Keratinocyte (primary cell): ENCODE results near the gene PRKAR1B. TPM values are rescaled to one million over a fixed set of nuclear protein-coding genes. Genes with fewer than 3 reads are reported as not detected.

Experiments
- DNase-seq: peaks from one replicate; pipeline ENCODE4 v3.0.0-alpha.2; 2011; ENCODE audit warnings: low read depth, missing footprints, low spot score
- FAIRE-seq: peaks from 2 replicates; lab custom pipeline; 2011; peaks lifted over from hg19 to GRCh38; lab: Jason Lieb, UNC
- H2AFZ ChIP-seq: 2 replicates; pipeline ENCODE4 v1.6.0; 2012; ENCODE audit warnings: low read length, control low read depth, inconsistent platforms; ENCODE audit not compliant: control insufficient read depth
- H3K27ac ChIP-seq: 2 replicates; pipeline ENCODE4 v1.5.1; 2011; ENCODE audit warnings: low read length; ENCODE audit not compliant: control insufficient read depth, insufficient read depth
- H3K27me3 ChIP-seq: 3 replicates; pipeline ENCODE4 v1.6.0; 2011; ENCODE audit warnings: low read length; ENCODE audit not compliant: control insufficient read depth, insufficient read depth; ENCODE audit errors: extremely low read depth
- H3K36me3 ChIP-seq, 2 experiments: 2 replicates in 1 of 2; 3 replicates in 1 of 2; pipeline ENCODE4 v1.5.1; 2011; ENCODE audit warnings: low read length in 2 of 2, mild to moderate bottlenecking in 1 of 2; ENCODE audit not compliant: control insufficient read depth in 2 of 2, insufficient read depth in 2 of 2; ENCODE audit errors: extremely low read depth in 1 of 2
- H3K4me1 ChIP-seq: 3 replicates; pipeline ENCODE4 v1.5.1; 2011; ENCODE audit warnings: low read length; ENCODE audit not compliant: control insufficient read depth, insufficient read depth; ENCODE audit errors: extremely low read depth
- H3K4me2 ChIP-seq: 3 replicates; pipeline ENCODE4 v1.6.0; 2011; ENCODE audit warnings: low read depth, low read length; ENCODE audit not compliant: control insufficient read depth, insufficient read depth; ENCODE audit errors: extremely low read depth
- H3K4me3 ChIP-seq, 3 experiments: fragments of 200-600 bp in 1 of 3; sonication (generic) in 1 of 3; 2 replicates in 2 of 3; 3 replicates in 1 of 3; pipeline ENCODE4 v1.5.1; 2011 to 2016; ENCODE audit warnings: low read length in 3 of 3, mild to moderate bottlenecking in 3 of 3, control low read depth in 2 of 3, inconsistent platforms in 1 of 3, low read depth in 1 of 3, mixed read lengths in 1 of 3, mixed run types in 1 of 3, moderate library complexity in 1 of 3; ENCODE audit not compliant: control insufficient read depth in 2 of 3, insufficient read depth in 2 of 3; ENCODE audit errors: extremely low read depth in 1 of 3
- H3K79me2 ChIP-seq: 2 replicates; pipeline ENCODE4 v1.6.0; 2012; ENCODE audit warnings: low read length; ENCODE audit not compliant: control insufficient read depth, insufficient read depth
- H3K9ac ChIP-seq: 3 replicates; pipeline ENCODE4 v1.6.0; 2011; ENCODE audit warnings: low read length; ENCODE audit not compliant: control insufficient read depth, insufficient read depth; ENCODE audit errors: extremely low read depth
- H3K9me1 ChIP-seq: 3 replicates; pipeline ENCODE4 v1.6.0; 2011; ENCODE audit warnings: low read length; ENCODE audit not compliant: control insufficient read depth, insufficient read depth; ENCODE audit errors: extremely low read depth
- H3K9me3 ChIP-seq: 2 replicates; pipeline ENCODE4 v1.5.1; 2012; ENCODE audit warnings: low read depth, low read length; ENCODE audit not compliant: control insufficient read depth
- H4K20me1 ChIP-seq: 3 replicates; pipeline ENCODE4 v1.6.0; 2011; ENCODE audit warnings: low read length; ENCODE audit not compliant: control insufficient read depth, insufficient read depth; ENCODE audit errors: extremely low read depth
- EZH2 ChIP-seq: IDR thresholded peaks from one replicate; pipeline ENCODE4 v1.6.1; 2012; ENCODE audit warnings: inconsistent platforms, mild to moderate bottlenecking, low read length, moderate library complexity
- dilution Hi-C: fragments of 300-500 bp; cut with MboI; formaldehyde crosslinking; loops from one replicate; pipeline ENCODE4 v1.7.0; 2020; ENCODE audit warnings: low sequenced_read_pairs; ENCODE audit not compliant: extremely low pct_ligation_motif_present
- polyA plus RNA-seq, 5 experiments: library from polyadenylated mRNA; depleted of rRNA in 3 of 5; stranded (reverse) in 3 of 5; stranded (forward) in 1 of 5; unstranded in 1 of 5; fragments of >200 nt; gene quantifications; 1 replicate in 1 of 5; 2 replicates in 3 of 5; 3 replicates in 1 of 5; pipeline versions ENCODE4 v1.2.1 to v1.2.3, GENCODE V29; 2011 to 2012; ENCODE audit warnings: missing spikeins in 2 of 5, low read depth in 1 of 5, low replicate concordance in 1 of 5
- TF ChIP-seq, protein P1 (sequence below), 3 experiments: IDR thresholded peaks in 1 of 3; conservative IDR thresholded peaks in 1 of 3; optimal IDR thresholded peaks in 1 of 3; 2 replicates in 2 of 3; 3 replicates in 1 of 3; pipeline versions ENCODE3 to v1.5.1; 2011; ENCODE audit warnings: low read length in 3 of 3, mild to moderate bottlenecking in 3 of 3, moderate library complexity in 2 of 3, control low read depth in 1 of 3, inconsistent platforms in 1 of 3; ENCODE audit not compliant: insufficient read depth in 2 of 3; ENCODE audit errors: extremely low read depth in 1 of 3

PRKAR1B gene
- polyA plus RNA-seq, 1 donor (not counting 4 experiments of a cell fraction or from before 2014, with no cell fraction given) = 10.8 TPM

DNA sequence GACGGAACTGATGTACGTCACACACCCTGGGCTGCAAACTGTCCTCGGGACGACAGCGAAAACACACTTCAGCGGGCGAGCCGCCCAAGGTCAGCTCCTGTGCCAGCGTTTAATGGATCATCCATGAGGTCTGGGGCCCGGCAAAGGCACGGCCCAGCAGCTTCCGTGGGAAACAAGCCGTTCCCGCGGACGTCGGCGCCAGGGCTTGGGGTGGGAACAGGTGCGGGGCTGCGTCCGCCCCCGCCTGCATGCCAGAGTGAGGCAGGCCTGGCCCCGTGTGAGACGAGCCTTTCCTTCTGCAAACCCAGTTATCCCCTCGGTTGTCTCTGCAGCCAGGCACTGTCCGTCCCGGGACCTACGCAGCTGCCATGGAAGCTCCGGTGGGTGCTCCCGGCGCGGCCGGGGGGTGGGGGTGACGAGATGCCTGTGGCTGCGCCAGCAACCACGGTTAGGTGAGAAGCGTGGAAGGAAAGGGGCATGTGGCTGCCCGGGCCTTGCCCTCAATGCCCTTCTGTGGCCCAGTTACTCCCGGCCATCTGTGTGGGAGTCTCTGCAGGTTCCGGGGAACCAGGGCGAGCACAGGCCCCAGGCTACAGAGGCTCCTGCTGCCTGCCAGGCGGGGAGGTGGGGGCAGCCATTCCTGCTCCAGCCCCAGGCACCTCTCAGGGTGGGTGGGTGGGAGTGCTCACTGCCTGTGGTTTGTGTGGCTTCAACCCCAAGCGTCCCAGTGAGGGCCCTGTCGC, 165.3 kb downstream of the PRKAR1B start:
- Histone ChIP-seq H3K9ac (no peak overlapping the region), H3K36me3 (no peaks in the 10 kb centered on the region), H2AFZ (no peak overlapping the region), H3K4me3 (no peak overlapping the region), H3K27me3 (no peaks in the 10 kb centered on the region), H3K4me1 (no peaks in the 10 kb centered on the region), H3K27ac (no peak overlapping the region), H3K9me3 (peaks cover 4% of the 10 kb centered on the region), H3K9me1 (no peaks in the 10 kb centered on the region), H4K20me1 (no peaks in the 10 kb centered on the region), H3K4me2 (no peak overlapping the region), H3K79me2 (no peaks in the 10 kb centered on the region)
- DNase-seq = no peak
- TF ChIP-seq, protein P1, sequence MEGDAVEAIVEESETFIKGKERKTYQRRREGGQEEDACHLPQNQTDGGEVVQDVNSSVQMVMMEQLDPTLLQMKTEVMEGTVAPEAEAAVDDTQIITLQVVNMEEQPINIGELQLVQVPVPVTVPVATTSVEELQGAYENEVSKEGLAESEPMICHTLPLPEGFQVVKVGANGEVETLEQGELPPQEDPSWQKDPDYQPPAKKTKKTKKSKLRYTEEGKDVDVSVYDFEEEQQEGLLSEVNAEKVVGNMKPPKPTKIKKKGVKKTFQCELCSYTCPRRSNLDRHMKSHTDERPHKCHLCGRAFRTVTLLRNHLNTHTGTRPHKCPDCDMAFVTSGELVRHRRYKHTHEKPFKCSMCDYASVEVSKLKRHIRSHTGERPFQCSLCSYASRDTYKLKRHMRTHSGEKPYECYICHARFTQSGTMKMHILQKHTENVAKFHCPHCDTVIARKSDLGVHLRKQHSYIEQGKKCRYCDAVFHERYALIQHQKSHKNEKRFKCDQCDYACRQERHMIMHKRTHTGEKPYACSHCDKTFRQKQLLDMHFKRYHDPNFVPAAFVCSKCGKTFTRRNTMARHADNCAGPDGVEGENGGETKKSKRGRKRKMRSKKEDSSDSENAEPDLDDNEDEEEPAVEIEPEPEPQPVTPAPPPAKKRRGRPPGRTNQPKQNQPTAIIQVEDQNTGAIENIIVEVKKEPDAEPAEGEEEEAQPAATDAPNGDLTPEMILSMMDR (optimal IDR thresholded peaks at IDR 0.05 in 1 of 3, IDR thresholded peaks at IDR 0.05 in 1 of 3, conservative IDR thresholded peaks at IDR 0.05 in 1 of 3; ENCODE audit: extremely low read depth in 1 of 3, insufficient read depth in 2 of 3, low read length in 3 of 3) = no peak
- TF ChIP-seq EZH2 = no peak
- FAIRE-seq = no peak
- dilution Hi-C loops = no loop called here

DNA sequence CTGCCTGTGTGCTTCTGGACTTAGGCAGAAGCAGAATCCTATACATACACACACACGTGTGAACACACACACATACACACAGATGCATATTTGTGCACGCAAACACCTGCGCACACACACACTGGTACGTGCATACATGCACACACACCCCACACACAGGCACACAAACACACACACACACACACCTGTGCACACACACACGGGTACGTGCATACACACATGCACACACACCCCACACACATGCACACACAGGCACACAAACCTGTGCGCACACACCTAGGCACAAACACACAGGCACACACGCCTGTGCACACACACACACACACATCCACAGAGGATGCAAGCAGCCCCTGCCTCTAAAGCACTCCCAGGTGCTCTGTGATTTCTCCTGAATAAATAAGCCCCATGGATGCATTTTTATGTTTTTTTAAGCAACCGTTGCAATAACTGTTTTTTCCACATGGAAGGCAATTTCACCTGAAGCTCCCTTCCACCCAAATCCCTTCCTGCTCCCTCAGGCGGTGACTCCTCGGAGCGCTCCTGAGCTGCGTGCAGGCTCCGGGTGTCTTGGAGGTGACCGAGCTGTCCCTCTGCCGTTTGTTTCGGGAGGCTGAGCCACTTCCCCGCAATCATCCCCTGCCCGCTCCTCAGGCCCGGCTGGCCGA, 166.0 kb downstream of the PRKAR1B start:
- Histone ChIP-seq H3K27me3 (no peaks in the 10 kb centered on the region), H3K27ac (no peak overlapping the region), H4K20me1 (no peaks in the 10 kb centered on the region), H3K4me2 (no peak overlapping the region), H2AFZ (no peak overlapping the region), H3K9me1 (no peaks in the 10 kb centered on the region), H3K4me3 (no peak overlapping the region), H3K36me3 (no peaks in the 10 kb centered on the region), H3K9me3 (no peaks in the 10 kb centered on the region), H3K4me1 (no peaks in the 10 kb centered on the region), H3K9ac (no peak overlapping the region), H3K79me2 (no peaks in the 10 kb centered on the region)
- DNase-seq (no peak), FAIRE-seq (no peak)
- dilution Hi-C loops = no loop called here
- no peak for TF ChIP-seq EZH2
- TF ChIP-seq, protein P1 (optimal IDR thresholded peaks at IDR 0.05 in 1 of 3, IDR thresholded peaks at IDR 0.05 in 1 of 3, conservative IDR thresholded peaks at IDR 0.05 in 1 of 3; ENCODE audit: extremely low read depth in 1 of 3, insufficient read depth in 2 of 3, low read length in 3 of 3) = no peak
